Coronary artery (tissue), 2 donors: Measurements from ENCODE around the gene PTPRJ.
"Not testable (repeated sequence)": the region's sequence is repeated elsewhere in the genome, so short reads cannot be mapped to it uniquely, and the experiment has no call there.

Experiments
- DNase-seq: peaks from one replicate; pipeline ENCODE4 v3.0.0-alpha.2; 2017; ENCODE audit warnings: low spot score
- H3K27ac ChIP-seq, 2 donors: fragments of 200-600 bp; sonication (generic); one replicate each; pipeline ENCODE4 v1.5.1; 2016 to 2019
- H3K4me3 ChIP-seq: fragments of 200-600 bp; sonication (generic); 2 replicates; pipeline ENCODE4 v1.5.1; 2016; ENCODE audit warnings: mild to moderate bottlenecking, moderate library complexity
- CTCF ChIP-seq: fragments of 200-600 bp; sonication (generic); IDR thresholded peaks from one replicate; pipeline ENCODE4 v1.5.1; 2019; ENCODE audit warnings: antibody characterized with exemption

PTPRJ gene

GRCh38 chr11:48127521-48128183 lies 147.3 kb downstream of the PTPRJ start:
- Histone ChIP-seq H3K27ac (no peak overlapping the region), H3K4me3 (no peak overlapping the region)
- TF ChIP-seq CTCF = no peak
- no peak for DNase-seq

DNA sequence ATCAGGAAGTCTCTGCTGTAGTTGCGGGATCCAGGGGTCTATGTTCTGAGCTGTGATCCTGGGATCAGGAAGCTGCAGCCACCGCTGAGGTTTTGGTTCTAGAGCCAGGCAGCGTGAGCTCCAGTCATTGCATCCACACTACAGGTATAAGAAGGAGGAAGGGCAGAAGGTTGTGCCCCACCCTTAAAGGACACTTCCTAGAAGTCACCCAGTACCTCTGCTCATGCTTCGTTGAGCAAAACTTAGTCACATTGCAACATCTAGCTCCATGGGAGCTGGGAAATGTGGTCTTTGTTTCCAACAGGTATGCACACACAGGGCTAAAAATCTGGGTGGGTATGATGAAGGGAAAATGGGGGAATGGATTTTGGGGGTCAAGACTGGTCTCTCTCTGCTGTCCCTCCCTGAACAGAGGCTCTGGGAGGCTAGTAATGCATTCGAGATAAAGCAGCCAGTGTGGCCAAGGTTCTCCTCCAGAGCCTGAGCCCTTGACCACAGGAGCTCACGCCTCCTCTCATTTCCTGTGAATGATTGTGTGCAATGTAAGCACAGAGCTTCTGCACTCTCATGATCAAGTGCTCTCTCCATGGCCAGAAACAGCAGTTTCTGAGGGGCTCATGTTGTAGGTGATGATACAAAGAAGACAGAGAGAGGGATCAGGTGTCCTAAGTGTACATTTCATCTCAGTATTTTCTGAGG lies 149.5 kb downstream of the PTPRJ start:
- no peak for DNase-seq
- Histone ChIP-seq H3K27ac (no peak overlapping the region), H3K4me3 (no peak overlapping the region)
- TF ChIP-seq CTCF = no peak

DNA sequence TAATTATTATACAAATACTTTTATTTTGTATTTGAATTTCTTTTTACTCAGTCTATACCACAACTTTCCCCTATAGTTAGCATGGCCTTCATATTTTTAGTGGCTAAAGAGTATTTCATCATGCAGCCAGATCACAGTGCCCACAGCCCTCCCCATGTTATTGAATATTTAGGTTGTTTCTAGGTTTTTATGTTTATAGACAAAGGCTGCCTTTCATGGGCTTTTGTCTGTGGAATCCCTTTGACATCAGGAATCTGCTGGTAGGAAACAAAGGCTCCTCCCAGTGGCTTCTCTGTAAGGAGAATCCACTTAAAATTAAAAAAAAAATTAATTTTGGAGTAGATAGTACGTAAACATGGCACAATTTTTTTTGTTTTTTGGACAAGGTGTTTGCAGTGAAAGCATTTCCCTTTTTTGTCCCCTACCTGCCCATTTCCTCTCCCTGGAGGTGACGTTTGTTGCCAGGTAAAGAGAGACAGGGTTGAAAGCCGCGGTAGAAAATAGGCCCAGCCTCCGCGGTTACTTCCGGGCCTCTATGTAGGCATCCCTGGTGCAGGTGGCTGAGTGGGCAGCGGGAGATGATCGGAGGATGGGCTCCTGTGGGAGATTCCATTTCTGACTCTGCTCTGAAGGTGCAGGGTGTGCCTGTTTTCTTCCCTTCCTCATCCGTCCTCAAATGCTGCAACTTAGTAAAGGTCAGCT lies 154.0 kb downstream of the PTPRJ start:
- Histone ChIP-seq H3K27ac (no peak overlapping the region), H3K4me3 (no peak overlapping the region)
- no peak for TF ChIP-seq CTCF
- DNase-seq = no peak

- no peak for TF ChIP-seq CTCF
- Histone ChIP-seq H3K27ac (no peak overlapping the region), H3K4me3 (no peak overlapping the region)
- DNase-seq = no peak
Measured at GRCh38 chr11:48138222-48138621, 157.9 kb downstream of the PTPRJ start.

GRCh38 chr11:48139896-48140295 lies 159.5 kb downstream of the PTPRJ start:
- not testable (repeated sequence) for H3K27ac ChIP-seq

DNA sequence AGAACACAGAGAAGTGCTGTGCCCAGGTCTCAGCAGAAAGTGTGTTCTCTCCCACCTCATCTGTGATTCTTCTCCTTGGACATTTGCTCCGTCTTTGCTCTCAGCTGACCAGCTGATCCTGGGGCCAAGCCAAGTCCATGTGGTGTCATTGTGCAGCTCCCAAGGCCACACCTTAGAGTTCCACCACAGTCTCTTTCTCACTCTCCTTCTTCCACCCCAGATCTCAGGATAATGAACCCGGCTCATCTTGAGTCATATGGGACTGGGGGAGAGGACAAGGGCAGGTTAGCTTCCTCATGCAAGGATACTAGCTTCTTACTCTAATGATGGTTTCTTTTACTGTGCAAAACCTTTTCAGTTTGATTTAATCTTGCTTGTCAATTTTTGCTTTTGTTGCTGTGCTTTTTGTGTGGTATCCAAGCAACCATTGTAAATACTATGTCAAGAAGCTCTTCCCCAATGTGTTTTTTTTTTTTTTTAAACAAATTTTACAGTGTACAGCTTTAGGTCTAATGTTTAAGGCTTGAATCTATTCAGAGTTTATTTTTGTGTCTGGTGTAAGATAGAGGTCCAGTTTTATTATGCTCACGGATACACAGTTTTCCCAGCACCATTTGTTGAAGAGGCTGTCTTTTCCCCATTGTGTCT lies 161.2 kb downstream of the PTPRJ start:
- Histone ChIP-seq H3K4me3 (no peak overlapping the region), H3K27ac (no peak overlapping the region)
- no peak for TF ChIP-seq CTCF
- DNase-seq = no peak

More at GRCh38 chr11:48139896-48140295, 159.5 kb downstream of the PTPRJ start:
- DNase-seq, H3K4me3 ChIP-seq: not testable (repeated sequence)

- Histone ChIP-seq H3K4me3 (no peak overlapping the region), H3K27ac (no peak overlapping the region)
- DNase-seq = no peak
- TF ChIP-seq CTCF = no peak
Measured at GRCh38 chr11:48142889-48143288, 162.5 kb downstream of the PTPRJ start.
